GM18867 (cell line): ENCODE results near the gene SLC25A48.

Experiments
- ATAC-seq: cut with Tn5 transposase; IDR thresholded peaks from one replicate; pipeline ENCODE4 v1.9.1; 2021; ENCODE audit warnings: mild to moderate bottlenecking, moderate library complexity; ENCODE audit not compliant: unreplicated experiment

Gene SLC25A48

DNA sequence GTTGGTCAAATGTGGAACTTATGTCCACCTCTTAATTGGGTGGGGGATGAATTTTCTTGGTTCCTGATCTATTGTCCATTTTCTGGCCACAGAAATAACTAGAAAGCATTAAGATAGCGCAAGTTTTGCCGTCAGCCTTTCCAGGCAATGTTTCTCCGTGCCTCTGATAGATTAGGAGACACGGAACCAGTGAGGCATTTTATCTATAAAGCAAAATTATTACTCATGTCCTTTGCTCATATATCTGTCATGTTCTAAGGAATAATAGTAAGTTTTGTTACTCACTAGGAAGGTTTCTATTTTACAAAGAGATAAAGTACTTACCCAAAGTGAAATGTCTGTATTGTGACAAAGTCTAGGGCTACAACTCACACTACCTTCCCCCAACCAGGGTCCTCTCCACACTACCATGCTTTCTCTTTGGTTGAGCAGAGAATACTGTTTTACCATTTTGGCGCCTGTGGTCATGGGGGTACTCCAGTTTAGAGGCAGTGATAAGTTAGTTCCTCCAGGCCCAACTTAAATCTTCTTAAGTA, 81.1 kb downstream of the SLC25A48 start:
- ATAC-seq = no peak

DNA sequence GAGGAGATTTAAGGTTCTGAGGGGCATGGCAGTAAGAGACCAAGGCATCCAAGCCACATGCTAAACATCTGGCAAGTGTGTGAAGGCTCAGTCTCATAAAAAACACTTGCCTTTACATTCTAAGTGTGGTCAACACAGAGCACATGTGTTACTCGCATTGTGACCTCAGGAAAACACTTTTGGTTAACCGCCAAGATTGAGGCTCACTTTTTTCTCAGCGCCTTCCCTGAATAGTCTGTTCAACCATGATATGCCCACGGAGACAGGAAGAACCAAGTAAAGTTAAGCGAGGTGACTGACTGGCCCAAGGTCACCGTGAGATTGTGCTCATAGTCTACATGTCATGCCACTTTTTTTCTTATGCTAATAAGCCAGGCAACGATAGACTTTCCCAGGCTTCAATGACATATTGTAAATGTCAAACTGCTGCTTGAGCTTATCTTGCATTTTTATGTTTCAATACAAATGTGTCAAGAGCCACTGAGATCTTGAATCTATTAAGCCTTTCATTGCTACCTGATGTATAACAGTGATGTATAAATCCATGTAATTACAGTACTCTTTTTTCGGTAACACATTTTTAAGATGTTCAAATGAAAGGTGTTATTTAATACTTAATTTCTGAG, 82.3 kb downstream of the SLC25A48 start:
- peak; percentile 61 for ATAC-seq

DNA sequence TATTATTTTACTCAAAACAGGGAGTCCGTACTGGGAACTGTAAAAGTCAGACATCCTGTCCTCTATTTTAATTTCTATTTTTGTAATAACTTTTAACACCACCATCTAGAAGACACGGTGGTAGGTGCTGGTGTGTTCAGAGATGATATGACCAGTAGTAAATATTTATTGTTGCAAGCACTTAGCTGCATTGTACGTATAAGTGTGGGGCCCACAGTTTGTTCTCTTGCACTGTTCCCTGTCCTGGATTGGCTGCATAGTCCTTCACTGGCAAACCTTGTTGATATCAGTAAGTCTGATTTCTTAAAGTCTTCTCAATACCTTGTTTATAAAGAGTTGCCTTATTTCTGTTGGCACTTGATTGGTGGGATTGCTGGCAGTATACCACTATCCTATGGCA, 85.7 kb downstream of the SLC25A48 start:
- no peak for ATAC-seq

DNA sequence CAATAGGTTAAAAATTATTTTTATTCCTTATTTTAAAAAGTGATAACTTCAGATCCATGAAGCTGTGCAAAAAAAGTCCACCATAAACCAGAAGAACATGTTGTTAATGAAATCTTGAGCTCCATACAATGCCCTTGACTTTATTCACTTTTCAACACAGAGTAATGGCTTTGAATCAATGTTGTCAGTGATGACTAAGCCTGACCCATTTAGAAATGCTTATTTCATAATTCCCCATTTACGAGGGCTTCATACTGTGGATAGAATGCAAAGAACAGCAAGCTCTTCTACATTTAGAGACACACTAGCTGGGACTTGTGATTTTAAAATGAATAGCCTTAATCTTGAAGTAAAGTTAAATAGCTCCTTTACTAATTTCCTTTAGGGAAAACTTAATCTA, 86.9 kb downstream of the SLC25A48 start:
- ATAC-seq = no peak

DNA sequence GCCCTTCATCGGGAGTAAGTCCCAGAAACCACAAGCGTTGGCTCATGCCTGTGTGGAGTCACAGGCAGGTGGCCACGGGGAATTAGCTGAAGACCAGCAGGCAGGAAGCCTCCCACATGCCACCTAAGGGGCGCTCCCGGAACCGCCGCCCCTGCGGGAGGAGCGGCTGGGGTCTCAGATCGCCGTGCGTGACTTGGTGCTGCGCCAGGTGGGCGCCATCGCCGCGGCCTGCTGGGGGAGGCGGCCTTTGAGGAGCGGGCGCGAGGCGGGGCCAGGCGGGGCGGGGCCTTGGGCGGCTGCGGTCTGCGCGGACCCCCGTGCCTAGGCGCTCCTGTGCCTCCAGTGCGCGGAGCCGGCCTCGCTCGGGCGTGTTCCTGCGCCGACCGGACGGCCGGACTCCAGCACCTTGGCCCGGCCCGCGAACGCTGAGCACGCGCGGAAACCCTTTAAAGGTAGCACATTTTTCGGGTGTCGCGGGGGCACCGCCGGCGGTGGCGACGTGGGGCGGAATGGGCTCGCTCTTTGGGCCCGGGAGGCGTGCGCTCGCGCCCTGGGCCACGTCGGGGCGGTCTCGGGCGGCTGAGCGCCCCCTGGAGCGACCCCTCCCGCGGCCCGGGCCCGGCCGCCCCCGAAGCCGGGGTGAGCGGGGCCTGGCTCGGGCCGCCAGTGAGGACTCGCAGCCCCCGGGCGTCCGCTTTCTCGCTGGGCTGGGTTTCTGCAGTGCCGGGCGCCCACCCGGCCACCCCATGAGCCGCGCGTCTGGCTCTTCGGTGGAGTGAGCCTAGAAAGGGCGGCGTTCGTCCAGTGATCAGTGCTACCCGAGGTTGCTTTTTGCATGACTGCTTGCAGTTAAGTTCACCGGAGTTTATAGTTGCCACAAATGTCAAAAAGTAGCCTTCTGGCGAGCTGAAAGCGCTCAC, 95.8 kb downstream of the SLC25A48 start:
- no peak for ATAC-seq

DNA sequence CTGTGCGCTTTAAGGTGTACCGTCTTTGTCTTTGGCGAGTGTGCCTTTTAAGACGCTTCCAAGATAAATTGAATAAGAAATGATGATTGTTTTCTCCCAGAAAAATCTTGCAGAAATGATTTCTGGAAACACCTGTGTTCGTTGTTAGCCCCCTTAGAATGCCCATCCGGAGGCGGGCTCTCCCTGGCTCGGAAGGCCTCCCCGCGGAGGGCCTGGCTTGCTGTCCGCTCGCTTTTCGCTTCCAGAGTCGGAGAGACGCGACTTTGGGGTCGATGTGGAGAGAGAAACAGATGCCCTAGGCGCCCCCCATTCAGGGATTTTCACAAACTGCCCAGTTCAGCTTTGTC, 96.5 kb downstream of the SLC25A48 start:
- no peak for ATAC-seq

DNA sequence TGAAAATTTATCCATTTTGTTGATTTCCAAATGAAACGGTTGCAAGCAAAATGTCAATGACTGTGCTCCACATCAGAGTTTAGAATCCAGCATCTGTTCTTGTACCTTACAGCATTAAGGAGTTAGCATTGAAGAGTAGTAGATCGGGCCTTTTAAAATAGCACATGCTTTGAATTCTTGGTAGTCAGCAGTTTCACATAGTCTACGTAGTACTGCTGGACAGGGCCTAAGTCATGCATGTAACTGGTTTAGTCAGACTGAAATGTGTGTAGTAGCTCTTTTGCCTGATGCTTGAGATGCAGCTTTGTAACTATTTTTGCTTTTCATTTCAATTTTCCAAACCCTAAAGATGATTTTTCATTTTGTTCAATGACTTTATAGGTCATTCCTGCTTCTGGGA, 100.5 kb downstream of the SLC25A48 start:
- ATAC-seq = no peak

DNA sequence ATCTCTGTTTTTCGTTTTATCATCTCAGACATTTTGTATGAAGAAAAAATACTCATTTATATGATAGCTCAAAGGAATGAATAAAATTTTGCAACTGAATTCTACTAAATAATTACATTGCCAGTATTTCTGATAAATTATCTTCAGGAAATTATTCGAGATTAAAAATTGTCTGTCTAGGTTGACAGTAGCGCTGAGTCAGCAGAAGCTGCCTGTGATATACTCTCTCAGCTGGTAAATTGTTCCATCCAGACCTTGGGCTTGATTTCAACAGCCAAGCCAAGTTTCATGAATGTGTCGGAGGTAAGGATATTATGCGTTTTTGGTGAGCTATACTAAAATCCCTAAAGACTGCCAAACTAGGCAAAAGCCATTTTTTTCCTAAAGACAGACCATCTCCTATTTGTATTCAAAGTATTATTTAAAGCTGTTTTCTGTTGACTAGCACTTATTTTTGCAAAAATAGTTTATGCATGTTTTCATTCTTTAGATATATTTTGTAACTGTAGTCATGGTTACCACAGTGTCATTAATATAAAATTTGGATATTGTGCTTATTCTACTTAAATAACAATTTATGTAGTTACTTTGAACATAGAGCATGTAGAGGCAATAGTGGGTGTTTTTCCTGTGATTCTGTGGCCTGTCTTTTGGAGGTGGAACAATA, 102.9 kb downstream of the SLC25A48 start:
- ATAC-seq = no peak
